Fibroblast of villous mesenchyme (primary cell): ENCODE data around the gene TASL. TPM values are rescaled to one million over a fixed set of nuclear protein-coding genes. Genes with fewer than 3 reads are reported as not detected.

Source experiments
- DNase-seq: peaks from one replicate; pipeline ENCODE4 v3.0.0-alpha.2; 2010; ENCODE audit warnings: low read depth
- H3K4me3 ChIP-seq: 2 replicates; pipeline ENCODE4 v1.5.1; 2011; ENCODE audit warnings: low read depth, mild to moderate bottlenecking, low read length
- CTCF ChIP-seq: IDR thresholded peaks from 2 replicates; pipeline ENCODE4 v1.5.1; 2012; ENCODE audit warnings: low read depth, mild to moderate bottlenecking, low read length; ENCODE audit not compliant: insufficient read depth
- total RNA-seq: library from RNA; depleted of rRNA; stranded (reverse); fragments of >200 nt; gene quantifications from 2 replicates; pipeline ENCODE4 v1.2.3, GENCODE V29; 2012

The TASL gene
- total RNA-seq, 1 donor: not detected

DNA sequence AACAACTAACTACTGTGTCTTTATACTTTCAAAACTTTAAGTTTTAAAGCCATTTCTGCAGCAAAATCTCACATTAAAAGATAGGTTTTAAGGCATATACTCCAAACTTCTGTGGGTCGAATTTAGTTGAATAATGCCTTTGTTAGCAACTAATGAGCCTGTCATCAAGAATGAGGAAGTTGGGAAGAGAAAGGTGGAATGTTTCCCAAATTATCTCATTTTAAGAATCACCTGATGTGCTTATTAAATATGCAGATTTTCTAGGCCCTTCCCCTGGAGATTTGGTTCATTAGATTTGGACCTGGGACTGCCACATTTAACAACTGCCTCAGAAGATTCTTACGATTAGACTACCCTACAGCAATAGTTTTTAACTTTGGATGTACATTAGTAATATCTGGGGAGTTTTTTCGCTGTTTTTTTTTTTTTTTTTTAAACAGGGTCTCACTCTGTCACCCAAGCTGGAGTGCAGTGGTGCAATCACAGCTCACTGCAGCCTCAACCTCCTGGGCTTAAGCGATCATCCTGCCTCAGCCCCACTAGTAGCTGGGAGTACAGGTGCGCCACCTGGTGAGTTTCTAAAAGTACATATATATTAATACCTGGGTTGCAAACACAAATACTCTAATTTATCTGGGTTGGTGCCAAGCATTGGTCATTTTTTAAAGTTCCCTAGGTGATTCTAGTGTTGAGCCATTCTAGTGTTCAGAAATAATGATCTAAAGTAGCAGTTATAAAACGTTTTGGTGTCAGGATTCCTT lies 16.1 kb upstream of the TASL start:
- DNase-seq: no peak
- no peak for TF ChIP-seq CTCF
- H3K4me3 ChIP-seq: no peak overlapping the region

- no peak overlapping the region for H3K4me3 ChIP-seq
- TF ChIP-seq CTCF: no peak
- DNase-seq: no peak
Measured at GRCh38 chrX:30592831-30593230, 15.3 kb upstream of the TASL start.

- DNase-seq: no peak
- TF ChIP-seq CTCF: no peak
- no peak overlapping the region for H3K4me3 ChIP-seq
Measured at GRCh38 chrX:30590368-30590767, 12.8 kb upstream of the TASL start.

GRCh38 chrX:30589146-30589888 lies 11.8 kb upstream of the TASL start:
- no peak for TF ChIP-seq CTCF
- no peak overlapping the region for H3K4me3 ChIP-seq
- no peak for DNase-seq

- DNase-seq: no peak
- H3K4me3 ChIP-seq: no peak overlapping the region
- TF ChIP-seq CTCF: no peak
Measured at GRCh38 chrX:30586516-30586915, 8.9 kb upstream of the TASL start.

DNA sequence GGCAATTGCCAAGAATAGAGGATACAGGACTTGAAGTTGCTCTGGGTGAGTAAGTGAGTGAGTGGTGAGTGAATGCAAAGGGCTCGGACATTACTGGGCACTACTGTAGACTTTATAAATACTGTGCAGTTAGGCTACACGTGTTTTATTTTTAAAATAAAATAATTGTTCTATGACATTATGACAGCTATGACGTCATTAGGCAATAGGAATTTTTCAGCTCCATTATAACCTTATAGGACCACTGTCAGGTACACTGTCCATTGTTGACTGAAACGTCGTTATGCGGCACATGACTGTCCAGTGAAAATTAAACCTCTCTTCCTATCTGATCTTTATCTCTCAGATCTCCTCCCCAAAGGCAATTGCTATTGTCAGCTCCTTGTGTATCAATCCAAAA lies 5.1 kb upstream of the TASL start:
- TF ChIP-seq CTCF: no peak
- no peak overlapping the region for H3K4me3 ChIP-seq
- DNase-seq: no peak
